IMR-90 (cell line): ENCODE data around the gene LYRM7. TPM values are rescaled to one million over a fixed set of nuclear protein-coding genes. Genes with fewer than 3 reads are reported as not detected.
"Not testable (repeated sequence)": the region's sequence is repeated elsewhere in the genome, so short reads cannot be mapped to it uniquely, and the experiment has no call there.

Experiments
- ATAC-seq: fragments of 200-7000 bp; cut with Tn5 transposase; 2 replicates; pipeline ENCODE4 v1.9.1; 2020; ENCODE audit warnings: low read depth, mild to moderate bottlenecking, moderate library complexity
- BruUV-seq: library from RNA; stranded (reverse); fragments of 400-500 nt; replicated peaks from 2 replicates; lab custom pipeline; 2021; lab: Mats Ljungman, UMichigan
- CTCF ChIA-PET: fragments of 300-600 bp; formaldehyde crosslinking; extraction: SDS; loops from one replicate; lab custom pipeline; 2021; ENCODE audit warnings: antibody characterized with exemption; lab: Yijun Ruan, JAX
- POLR2A ChIA-PET: fragments of 300-600 bp; sonication (Branson Sonifier 250); formaldehyde crosslinking; loops from one replicate; lab custom pipeline; 2022; ENCODE audit warnings: antibody characterized with exemption; ENCODE audit not compliant: unreplicated experiment; lab: Charles Lee
- DNase-seq: peaks from one replicate; pipeline ENCODE4 v3.0.0; 2013
- H2AFZ ChIP-seq: replicated peaks from 2 replicates; pipeline ENCODE3; 2013; ENCODE audit warnings: low read length, mild to moderate bottlenecking; ENCODE audit not compliant: poor library complexity
- H2AK5ac ChIP-seq: 2 replicates; pipeline ENCODE4 v1.6.1; 2013; ENCODE audit warnings: low read depth, low read length, inconsistent platforms
- H2AK9ac ChIP-seq: replicated peaks from 2 replicates; pipeline ENCODE3; 2013; ENCODE audit warnings: mild to moderate bottlenecking, low read depth, low read length, moderate library complexity; ENCODE audit not compliant: poor library complexity
- H2BK120ac ChIP-seq: 2 replicates; pipeline ENCODE4 v1.6.1; 2013; ENCODE audit warnings: low read depth, low read length, inconsistent platforms
- H2BK15ac ChIP-seq: 3 replicates; pipeline ENCODE4 v1.6.1; 2013; ENCODE audit warnings: low read depth, low read length, inconsistent platforms
- H2BK20ac ChIP-seq: 2 replicates; pipeline ENCODE4 v1.6.1; 2013; ENCODE audit warnings: low read depth, mild to moderate bottlenecking, inconsistent platforms, low read length, moderate library complexity
- H2BK5ac ChIP-seq: 2 replicates; pipeline ENCODE4 v1.6.1; 2013; ENCODE audit warnings: mild to moderate bottlenecking, low read depth, low read length, inconsistent platforms; ENCODE audit not compliant: poor library complexity, severe bottlenecking
- H3K14ac ChIP-seq: replicated peaks from 2 replicates; pipeline ENCODE4 v1.6.1; 2013; ENCODE audit warnings: low read depth, low read length, inconsistent platforms
- H3K18ac ChIP-seq: 2 replicates; pipeline ENCODE4 v1.6.1; 2013; ENCODE audit warnings: low read depth, low read length, control low read depth
- H3K23ac ChIP-seq: 2 replicates; pipeline ENCODE4 v1.6.1; 2013; ENCODE audit warnings: low read depth, low read length, inconsistent platforms
- H3K27ac ChIP-seq: 2 replicates; pipeline ENCODE4 v1.5.1; 2013; ENCODE audit warnings: mild to moderate bottlenecking, control low read depth, low read length; ENCODE audit not compliant: insufficient read depth
- H3K27me3 ChIP-seq: 2 replicates; pipeline ENCODE4 v1.6.1; 2013; ENCODE audit warnings: low read length; ENCODE audit not compliant: control insufficient read depth, insufficient read depth
- H3K36me3 ChIP-seq: 2 replicates; pipeline ENCODE4 v1.6.1; 2013; ENCODE audit warnings: low read length, mixed read lengths; ENCODE audit not compliant: control insufficient read depth, insufficient read depth
- H3K4ac ChIP-seq: 2 replicates; pipeline ENCODE4 v1.6.1; 2013; ENCODE audit warnings: low read depth, low read length, inconsistent platforms
- H3K4me1 ChIP-seq: 2 replicates; pipeline ENCODE4 v1.6.1; 2013; ENCODE audit warnings: low read length, mixed read lengths; ENCODE audit not compliant: control insufficient read depth, insufficient read depth
- H3K4me2 ChIP-seq: 2 replicates; pipeline ENCODE4 v1.6.1; 2013; ENCODE audit warnings: low read depth, mild to moderate bottlenecking, control low read depth, low read length, moderate library complexity
- H3K4me3 ChIP-seq: 2 replicates; pipeline ENCODE4 v1.5.1; 2013; ENCODE audit warnings: low read depth, mild to moderate bottlenecking, control low read depth, low read length, moderate library complexity; ENCODE audit not compliant: insufficient read depth
- H3K56ac ChIP-seq: 2 replicates; pipeline ENCODE4 v1.6.1; 2013; ENCODE audit warnings: low read length, inconsistent platforms; ENCODE audit not compliant: insufficient read depth; ENCODE audit errors: extremely low read depth
- H3K79me1 ChIP-seq, 2 experiments: 2 replicates each; pipeline ENCODE4 v1.6.1; 2013; ENCODE audit warnings: low read length in 2 of 2, inconsistent platforms in 1 of 2, low read depth in 1 of 2
- H3K9ac ChIP-seq: 2 replicates; pipeline ENCODE4 v1.6.1; 2013; ENCODE audit warnings: low read depth, low read length, control low read depth
- H3K9me1 ChIP-seq: 2 replicates; pipeline ENCODE4 v1.6.1; 2013; ENCODE audit warnings: low read length, inconsistent platforms; ENCODE audit not compliant: insufficient read depth
- H3K9me3 ChIP-seq: 2 replicates; pipeline ENCODE4 v1.6.1; 2013; ENCODE audit warnings: low read length; ENCODE audit not compliant: control insufficient read depth, insufficient read depth
- H4K20me1 ChIP-seq: 2 replicates; pipeline ENCODE4 v1.6.1; 2013; ENCODE audit warnings: low read length, inconsistent platforms; ENCODE audit not compliant: insufficient read depth
- H4K5ac ChIP-seq: 2 replicates; pipeline ENCODE4 v1.6.1; 2013; ENCODE audit warnings: mild to moderate bottlenecking, low read depth, low read length, control low read depth
- H4K8ac ChIP-seq, 2 experiments: 2 replicates each; pipeline ENCODE4 v1.6.1; 2013; ENCODE audit warnings: low read depth in 2 of 2, low read length in 2 of 2, control low read depth in 1 of 2, inconsistent platforms in 1 of 2
- H4K91ac ChIP-seq: 2 replicates; pipeline ENCODE4 v1.6.1; 2013; ENCODE audit warnings: low read depth, low read length, inconsistent platforms; ENCODE audit not compliant: insufficient read depth
- SMC3 ChIP-seq: fragments of 150-350 bp; IDR thresholded peaks from 2 replicates; pipeline ENCODE4 v1.6.1; 2016; ENCODE audit warnings: low read depth, mild to moderate bottlenecking, antibody characterized with exemption, low read length, moderate library complexity
- WGBS, 2 experiments: methylation state at CpG; one replicate each; pipeline versions ENCODE4 v1.1.5 to v1.1.7; 2013; ENCODE audit warnings: missing lambda C conversion rate in 2 of 2; ENCODE audit not compliant: insufficient read length in 1 of 2; ENCODE audit errors: extremely low coverage in 2 of 2; 5-methylcytosine and 5-hydroxymethylcytosine counted together
- dilution Hi-C: fragments of 300-500 bp; cut with HindIII; formaldehyde crosslinking; loops from one replicate; pipeline ENCODE4 v1.14.3; 2018; ENCODE audit warnings: low sequenced_read_pairs; ENCODE audit not compliant: unreplicated experiment
- in situ Hi-C: fragments of 300-500 bp; cut with MboI; formaldehyde crosslinking; loops from 3 replicates; pipeline ENCODE4 v1.14.3; 2019; ENCODE audit warnings: low sequenced_read_pairs, inconsistent platforms, mixed read lengths
- intact Hi-C: fragments of 100-400 bp; cut with micrococcal nuclease; formaldehyde crosslinking; loops from 2 replicates; pipeline ENCODE4 v1.10.0; 2022
- polyA plus RNA-seq, 3 experiments: library from polyadenylated mRNA; depleted of rRNA; stranded (reverse); fragments of >200 nt; gene quantifications; 2 replicates each; pipeline ENCODE4 v1.2.3, GENCODE V29; 2012; ENCODE audit warnings: low replicate concordance in 1 of 3
- total RNA-seq: library from RNA; depleted of rRNA; stranded (reverse); fragments of >200 nt; gene quantifications from 2 replicates; pipeline ENCODE4 v1.2.3, GENCODE V29; 2012
- TF ChIP-seq, protein P1 (sequence below): conservative IDR thresholded peaks from 2 replicates; pipeline ENCODE4 v1.5.1; 2012; ENCODE audit warnings: mild to moderate bottlenecking, low read depth, low read length, improper control_type of control experiment

The LYRM7 gene
- total and polyA plus RNA-seq, 2 of the 4 experiments (the other 2 are of a cell fraction): 2.5 to 3.4 TPM

DNA sequence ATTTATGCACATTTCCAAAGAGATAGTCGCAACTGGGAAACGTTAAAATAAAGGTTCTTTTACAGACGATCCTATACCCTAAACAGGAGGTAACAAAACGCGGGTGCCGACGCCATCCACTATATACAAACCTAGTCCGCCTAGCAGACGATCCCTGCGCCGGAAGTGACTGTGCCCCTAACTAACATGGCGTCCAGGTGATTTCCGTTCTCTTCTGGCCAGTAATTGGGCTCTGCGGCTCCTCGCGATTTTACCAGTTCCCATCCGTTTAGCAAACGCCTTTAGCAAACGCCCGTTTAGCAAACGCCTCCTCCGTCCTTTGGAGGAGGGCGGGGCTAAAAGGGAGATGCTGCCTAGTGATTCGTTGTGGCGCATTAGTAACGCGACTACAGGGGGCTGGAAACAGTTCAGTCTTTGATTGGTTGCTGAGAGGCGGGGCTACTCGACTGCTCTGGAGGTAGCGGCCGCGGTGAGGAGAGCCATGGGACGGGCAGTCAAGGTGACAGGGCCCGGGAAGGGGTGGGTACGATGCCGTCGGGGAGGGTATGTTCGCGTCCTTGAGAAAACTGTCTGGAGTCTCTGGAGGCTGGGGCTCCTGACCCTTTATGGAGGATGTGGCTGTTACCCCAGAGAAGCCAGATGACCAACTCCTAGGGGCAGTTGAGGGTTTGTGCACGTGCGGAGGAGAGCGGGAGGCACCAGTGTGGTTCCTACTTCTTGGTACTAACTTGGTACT, at the start of gene LYRM7 (continued):
- no peak for TF ChIP-seq SMC3
- TF ChIP-seq, protein P1, sequence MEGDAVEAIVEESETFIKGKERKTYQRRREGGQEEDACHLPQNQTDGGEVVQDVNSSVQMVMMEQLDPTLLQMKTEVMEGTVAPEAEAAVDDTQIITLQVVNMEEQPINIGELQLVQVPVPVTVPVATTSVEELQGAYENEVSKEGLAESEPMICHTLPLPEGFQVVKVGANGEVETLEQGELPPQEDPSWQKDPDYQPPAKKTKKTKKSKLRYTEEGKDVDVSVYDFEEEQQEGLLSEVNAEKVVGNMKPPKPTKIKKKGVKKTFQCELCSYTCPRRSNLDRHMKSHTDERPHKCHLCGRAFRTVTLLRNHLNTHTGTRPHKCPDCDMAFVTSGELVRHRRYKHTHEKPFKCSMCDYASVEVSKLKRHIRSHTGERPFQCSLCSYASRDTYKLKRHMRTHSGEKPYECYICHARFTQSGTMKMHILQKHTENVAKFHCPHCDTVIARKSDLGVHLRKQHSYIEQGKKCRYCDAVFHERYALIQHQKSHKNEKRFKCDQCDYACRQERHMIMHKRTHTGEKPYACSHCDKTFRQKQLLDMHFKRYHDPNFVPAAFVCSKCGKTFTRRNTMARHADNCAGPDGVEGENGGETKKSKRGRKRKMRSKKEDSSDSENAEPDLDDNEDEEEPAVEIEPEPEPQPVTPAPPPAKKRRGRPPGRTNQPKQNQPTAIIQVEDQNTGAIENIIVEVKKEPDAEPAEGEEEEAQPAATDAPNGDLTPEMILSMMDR: 0 out of 2 replicates have a peak, but pooled peaks have one; percentile 2

DNA sequence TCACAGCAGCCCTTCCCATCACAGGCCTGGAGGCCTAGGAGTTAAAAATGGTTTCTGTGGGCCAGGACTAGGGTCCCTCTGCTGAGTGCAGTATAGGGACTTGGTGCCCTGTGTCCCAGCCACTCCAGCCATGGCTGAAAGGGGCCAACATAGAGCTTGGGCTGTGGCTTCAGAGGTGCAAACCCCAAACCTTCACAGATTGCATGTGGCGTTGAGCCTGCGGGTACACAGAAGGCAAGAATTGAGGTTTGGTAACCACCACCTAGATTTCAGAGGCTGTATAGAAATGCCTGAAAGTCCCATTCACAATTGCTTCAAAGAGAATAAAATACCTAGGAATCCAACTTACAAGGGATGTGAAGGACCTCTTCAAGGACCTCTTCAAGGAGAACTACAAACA, 43.5 kb upstream of the LYRM7 start:
- H3K9me1 ChIP-seq, DNase-seq, H2AFZ ChIP-seq, H3K27ac ChIP-seq, H3K27me3 ChIP-seq, H3K36me3 ChIP-seq, H2BK5ac ChIP-seq, H4K5ac ChIP-seq, H4K20me1 ChIP-seq, H3K9ac ChIP-seq, H2AK9ac ChIP-seq, dilution Hi-C loops, H2AK5ac ChIP-seq, H3K4me1 ChIP-seq, H3K79me1 ChIP-seq, H3K23ac ChIP-seq, BruUV-seq, H2BK20ac ChIP-seq, H3K14ac ChIP-seq, H3K4me3 ChIP-seq, H2BK120ac ChIP-seq, H3K4ac ChIP-seq, H3K56ac ChIP-seq, H3K9me3 ChIP-seq, ATAC-seq, H4K8ac ChIP-seq, POLR2A ChIA-PET, H3K18ac ChIP-seq, in situ Hi-C loops, H4K91ac ChIP-seq, CTCF ChIA-PET, H3K4me2 ChIP-seq, H2BK15ac ChIP-seq, intact Hi-C loops: not testable (repeated sequence)
- 76% methylated on average over 2 of the region's 2 CpGs; no CpG with 5 or more reads in 1 of the 2 experiments for WGBS, 2 experiments
